Fibroblast of the aortic adventitia (primary cell): Measurements from ENCODE around the gene USHBP1. TPM values are rescaled to one million over a fixed set of nuclear protein-coding genes. Genes with fewer than 3 reads are reported as not detected.

Experiments
- DNase-seq: peaks from one replicate; pipeline ENCODE4 v3.0.0-alpha.2; 2010; ENCODE audit warnings: low read depth
- H3K4me3 ChIP-seq: 2 replicates; pipeline ENCODE4 v1.5.1; 2011; ENCODE audit warnings: low read depth, mild to moderate bottlenecking, control low read depth, low read length, moderate library complexity
- total RNA-seq: library from RNA; depleted of rRNA; stranded (reverse); fragments of >200 nt; gene quantifications from 2 replicates; pipeline ENCODE4 v1.2.3, GENCODE V29; 2012; ENCODE audit warnings: low replicate concordance
- TF ChIP-seq, protein P1 (sequence below): IDR thresholded peaks from 2 replicates; pipeline ENCODE4 v1.5.1; 2011; ENCODE audit warnings: mild to moderate bottlenecking, low read length, control low read depth, inconsistent platforms; ENCODE audit not compliant: insufficient read depth

USHBP1 gene
- total RNA-seq, 1 donor: not detected

DNA sequence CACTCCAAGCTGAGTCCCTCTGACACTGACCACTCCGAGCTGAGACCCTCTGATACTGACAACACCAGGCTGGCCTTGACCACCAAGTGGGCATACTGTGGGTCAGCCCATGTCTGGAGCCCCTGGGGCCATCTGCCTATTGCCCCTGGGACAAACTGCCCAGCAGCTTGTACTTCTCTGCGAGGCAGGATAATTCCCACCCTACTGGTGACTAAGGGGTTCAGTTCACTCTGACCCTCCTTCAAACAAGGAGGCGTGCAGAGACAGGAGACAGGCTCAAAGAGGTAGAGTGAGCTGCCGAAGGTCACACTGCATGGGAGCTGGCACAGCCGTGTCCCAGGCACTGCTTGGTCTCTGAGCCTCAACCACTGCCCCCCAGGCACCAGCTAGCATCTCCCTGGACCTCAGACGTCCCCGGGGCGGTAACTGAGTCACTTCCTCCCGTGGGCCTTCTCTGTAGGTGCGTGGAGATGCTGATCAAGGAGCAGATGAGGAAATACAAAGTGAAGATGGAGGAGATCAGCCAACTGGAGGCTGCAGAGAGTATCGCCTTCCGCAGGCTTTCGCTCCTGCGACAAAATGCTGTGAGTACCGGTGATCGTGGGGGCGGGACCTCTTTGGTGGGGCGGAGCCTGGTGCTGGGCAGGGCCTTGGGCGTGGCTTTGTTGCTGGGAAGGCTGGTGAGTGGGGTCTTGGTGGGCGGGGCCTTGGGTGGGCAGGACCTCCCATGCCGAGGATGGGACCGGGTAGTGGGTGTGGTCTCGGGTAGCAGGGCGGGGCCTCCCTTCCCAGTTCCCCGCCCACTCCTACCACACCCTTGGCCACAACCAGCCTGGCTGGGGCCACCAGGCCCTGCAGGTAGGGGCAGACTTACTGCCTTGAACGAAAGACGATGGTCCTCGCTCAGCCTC is 55.2 kb downstream of the USHBP1 start:
- TF ChIP-seq, protein P1, sequence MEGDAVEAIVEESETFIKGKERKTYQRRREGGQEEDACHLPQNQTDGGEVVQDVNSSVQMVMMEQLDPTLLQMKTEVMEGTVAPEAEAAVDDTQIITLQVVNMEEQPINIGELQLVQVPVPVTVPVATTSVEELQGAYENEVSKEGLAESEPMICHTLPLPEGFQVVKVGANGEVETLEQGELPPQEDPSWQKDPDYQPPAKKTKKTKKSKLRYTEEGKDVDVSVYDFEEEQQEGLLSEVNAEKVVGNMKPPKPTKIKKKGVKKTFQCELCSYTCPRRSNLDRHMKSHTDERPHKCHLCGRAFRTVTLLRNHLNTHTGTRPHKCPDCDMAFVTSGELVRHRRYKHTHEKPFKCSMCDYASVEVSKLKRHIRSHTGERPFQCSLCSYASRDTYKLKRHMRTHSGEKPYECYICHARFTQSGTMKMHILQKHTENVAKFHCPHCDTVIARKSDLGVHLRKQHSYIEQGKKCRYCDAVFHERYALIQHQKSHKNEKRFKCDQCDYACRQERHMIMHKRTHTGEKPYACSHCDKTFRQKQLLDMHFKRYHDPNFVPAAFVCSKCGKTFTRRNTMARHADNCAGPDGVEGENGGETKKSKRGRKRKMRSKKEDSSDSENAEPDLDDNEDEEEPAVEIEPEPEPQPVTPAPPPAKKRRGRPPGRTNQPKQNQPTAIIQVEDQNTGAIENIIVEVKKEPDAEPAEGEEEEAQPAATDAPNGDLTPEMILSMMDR: no peak
- DNase-seq: no peak
- H3K4me3 ChIP-seq: no peak overlapping the region

DNA sequence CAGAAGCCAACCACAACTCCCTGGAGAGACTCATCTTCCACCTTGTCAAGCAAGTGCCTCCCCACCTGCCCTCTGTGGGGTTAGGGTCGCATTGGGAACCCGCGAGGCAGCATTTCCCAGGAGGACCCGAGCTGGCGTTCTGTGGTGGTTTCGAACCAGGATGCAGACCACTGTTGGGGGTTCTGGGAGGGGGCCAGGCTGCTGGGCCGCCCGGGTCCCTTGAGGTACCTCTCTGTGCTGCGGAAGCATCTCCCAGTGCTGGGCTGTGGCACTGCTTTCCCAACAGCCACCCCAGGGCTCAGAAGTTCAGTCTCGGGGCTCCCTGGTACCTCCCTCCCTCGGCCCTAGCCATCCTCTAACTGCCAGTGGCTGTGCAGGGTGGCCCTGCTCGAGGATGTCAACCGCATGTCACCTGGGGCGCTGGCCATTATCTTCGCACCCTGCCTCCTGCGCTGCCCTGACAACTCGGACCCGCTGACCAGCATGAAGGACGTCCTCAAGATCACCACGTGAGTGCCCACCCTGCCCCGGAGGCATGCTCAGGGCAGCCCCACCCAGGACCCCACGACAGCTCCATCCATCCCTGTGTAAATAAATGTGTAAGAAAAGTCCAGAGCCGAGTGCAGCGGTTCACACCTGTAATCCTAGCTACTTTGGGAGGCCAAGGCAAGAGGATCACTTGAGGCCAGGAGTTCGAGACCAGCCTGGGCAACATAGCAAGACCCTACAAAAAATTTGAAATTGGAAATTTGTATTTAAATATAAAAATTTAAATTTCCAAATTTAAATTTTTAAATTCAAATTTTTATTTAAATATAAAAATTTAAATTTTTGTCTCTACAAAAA is 57.6 kb downstream of the USHBP1 start:
- no peak overlapping the region for H3K4me3 ChIP-seq
- no peak for DNase-seq
- TF ChIP-seq, protein P1: no peak

DNA sequence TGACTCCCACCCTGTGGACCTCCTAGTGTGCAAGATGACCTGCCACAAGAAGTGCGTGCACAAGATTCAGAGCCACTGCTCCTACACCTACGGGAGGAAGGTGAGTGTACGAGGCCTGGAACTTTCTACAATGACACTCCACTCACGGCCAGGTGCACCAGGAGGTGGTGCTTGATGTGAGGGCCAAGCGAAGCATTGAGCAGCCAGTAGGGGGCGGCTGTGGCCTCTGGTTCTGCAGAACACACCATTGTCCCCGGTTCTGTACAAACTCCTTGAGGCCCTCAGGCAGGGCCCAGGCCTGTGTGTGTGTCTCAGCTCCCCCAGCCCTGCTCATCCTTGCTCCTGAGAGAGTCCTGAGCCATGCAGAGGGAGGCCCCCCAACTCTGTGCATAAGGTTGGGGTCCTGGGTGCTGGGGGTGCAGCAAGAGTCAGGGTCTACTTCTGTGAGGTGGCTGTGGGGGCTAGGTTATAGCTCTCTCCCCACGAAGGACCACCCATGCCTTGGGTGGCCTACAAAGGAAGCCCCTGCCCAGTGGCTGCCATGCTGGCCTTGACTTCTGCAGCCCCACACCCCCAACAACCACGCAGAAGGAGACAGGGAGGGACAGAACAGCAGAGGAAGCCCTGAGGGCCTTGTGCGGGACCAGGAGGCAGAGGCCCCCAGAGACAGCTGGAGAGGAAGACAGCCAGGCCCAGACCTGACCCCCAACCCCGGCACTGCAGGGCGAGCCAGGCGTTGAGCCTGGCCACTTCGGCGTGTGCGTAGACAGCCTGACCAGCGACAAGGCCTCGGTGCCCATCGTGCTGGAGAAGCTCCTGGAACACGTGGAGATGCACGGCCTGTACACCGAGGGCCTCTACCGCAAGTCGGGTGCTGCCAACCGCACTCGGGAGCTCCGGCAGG is 59.1 kb downstream of the USHBP1 start:
- TF ChIP-seq, protein P1: peak; percentile 73
- no peak overlapping the region for H3K4me3 ChIP-seq
- DNase-seq: peak; percentile 60

DNA sequence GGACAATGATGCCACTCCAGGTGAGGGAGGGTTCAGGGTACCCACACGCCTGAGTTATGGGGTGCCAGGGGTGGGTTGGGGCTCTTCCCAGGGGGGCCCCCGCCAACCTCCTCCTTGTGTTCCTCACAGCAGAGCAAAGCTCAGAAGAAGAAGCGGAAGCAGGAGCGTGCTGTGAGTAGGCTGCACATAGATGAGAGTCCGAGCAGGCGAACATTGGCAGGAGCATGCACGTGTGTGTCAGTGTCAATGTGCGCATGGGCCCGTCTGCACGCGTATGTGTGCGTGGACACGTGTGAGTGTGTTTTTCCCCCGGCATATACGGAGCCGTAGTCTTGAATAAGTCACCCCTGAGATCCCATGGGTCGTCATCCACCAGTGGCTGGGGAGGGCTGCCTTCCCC is 61.8 kb downstream of the USHBP1 start:
- no peak for DNase-seq
- TF ChIP-seq, protein P1: no peak
- no peak overlapping the region for H3K4me3 ChIP-seq

DNA sequence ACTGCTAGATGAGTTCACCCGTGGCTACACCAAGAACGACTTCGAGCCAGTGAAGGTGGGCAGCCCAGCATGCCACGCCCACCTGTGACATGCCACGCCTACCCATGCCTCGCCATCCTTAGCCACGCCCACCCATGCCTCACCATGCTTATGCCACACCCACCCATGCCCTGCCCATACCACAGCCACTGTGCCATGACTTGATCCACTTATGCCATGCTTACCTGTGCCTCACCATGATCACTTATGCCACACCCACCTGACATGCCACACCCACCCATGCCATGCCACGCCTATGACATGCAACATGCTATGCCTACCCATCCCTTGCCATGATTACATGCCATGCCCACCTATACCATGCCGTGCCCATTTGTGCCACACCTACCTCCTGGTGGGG is 62.3 kb downstream of the USHBP1 start:
- TF ChIP-seq, protein P1: no peak
- H3K4me3 ChIP-seq: no peak overlapping the region
- DNase-seq: no peak

DNA sequence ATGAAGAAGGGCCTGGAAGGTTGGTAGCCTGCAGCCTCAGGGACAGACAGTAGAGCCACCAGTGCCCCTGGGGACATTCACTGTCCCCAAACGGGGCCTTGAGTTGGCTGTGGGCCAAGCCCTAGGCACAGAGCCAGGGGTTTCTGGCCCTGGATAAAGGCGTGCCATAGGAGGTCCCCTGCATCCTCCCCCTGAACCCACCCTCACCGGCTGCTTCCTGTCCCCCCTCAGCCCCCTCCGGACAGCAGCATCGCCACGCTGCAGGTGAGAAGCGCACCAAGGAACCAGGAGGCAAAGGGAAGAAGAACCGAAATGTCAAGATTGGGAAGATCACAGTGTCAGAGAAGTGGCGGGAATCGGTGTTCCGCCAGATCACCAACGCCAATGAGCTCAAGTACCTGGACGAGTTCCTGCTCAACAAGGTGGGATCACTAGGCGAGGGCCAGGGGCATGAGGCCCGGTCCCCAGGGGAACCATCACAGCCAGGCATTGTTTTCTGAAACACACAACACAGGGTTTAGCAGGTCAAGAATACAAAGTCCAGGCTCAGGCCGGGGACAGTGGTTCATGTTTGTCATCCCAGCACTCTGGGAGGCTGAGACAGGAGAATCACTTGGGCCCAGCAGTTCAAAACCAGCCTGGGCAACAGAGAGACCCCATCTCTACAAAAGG is 64.0 kb downstream of the USHBP1 start:
- no peak overlapping the region for H3K4me3 ChIP-seq
- TF ChIP-seq, protein P1: no peak
- DNase-seq: no peak
